OCI-M2 (cell line): ENCODE data around the gene C1orf74.

Experiments
- DNase-seq: peaks from one replicate; lab custom pipeline; 2025; ENCODE audit not compliant: unreplicated experiment; lab: John Stamatoyannopoulos, UW

Gene C1orf74

GRCh38 chr1:209784265-209785169 is at the start of gene C1orf74:
C1orf74 (minus strand) TSS chr1:209784559; CDS start chr1:209783634, 925 bp downstream.
- DNase-seq: peak; percentile 73

GRCh38 chr1:209831615-209832014 is 47.3 kb upstream of the C1orf74 start:
- DNase-seq: no peak

- no peak for DNase-seq
These were observed 46.4 kb upstream of the C1orf74 start for GRCh38 chr1:209830722-209831121.

GRCh38 chr1:209829716-209830115 is 45.4 kb upstream of the C1orf74 start:
- no peak for DNase-seq

- peak; percentile 86 for DNase-seq
These were observed 43.3 kb upstream of the C1orf74 start, which contains the start of gene UTP25 for GRCh38 chr1:209827384-209828262. UTP25 (plus strand) TSS chr1:209827972; CDS start chr1:209828064, 92 bp downstream.

GRCh38 chr1:209825591-209826434 is 41.5 kb upstream of the C1orf74 start:
- DNase-seq: no peak

GRCh38 chr1:209823143-209824041 is 39.0 kb upstream of the C1orf74 start:
- no peak for DNase-seq

- DNase-seq: no peak
These were observed 38.3 kb upstream of the C1orf74 start for GRCh38 chr1:209822706-209823105.

- no peak for DNase-seq
These were observed 36.6 kb upstream of the C1orf74 start for GRCh38 chr1:209820986-209821385.

GRCh38 chr1:209819058-209819457 is 34.7 kb upstream of the C1orf74 start:
- no peak for DNase-seq

GRCh38 chr1:209817691-209818090 is 33.3 kb upstream of the C1orf74 start:
- no peak for DNase-seq

GRCh38 chr1:209816923-209817322 is 32.6 kb upstream of the C1orf74 start:
- no peak for DNase-seq

GRCh38 chr1:209815931-209816341 is 31.6 kb upstream of the C1orf74 start:
- DNase-seq: no peak

- DNase-seq: no peak
These were observed 31.1 kb upstream of the C1orf74 start for GRCh38 chr1:209815490-209815889.

- DNase-seq: no peak
These were observed 29.5 kb upstream of the C1orf74 start for GRCh38 chr1:209813902-209814301.

- DNase-seq: no peak
These were observed 26.4 kb upstream of the C1orf74 start for GRCh38 chr1:209810783-209811182.

GRCh38 chr1:209809611-209810010 is 25.3 kb upstream of the C1orf74 start:
- DNase-seq: no peak

- no peak for DNase-seq
These were observed 23.8 kb upstream of the C1orf74 start for GRCh38 chr1:209808059-209808581.

- no peak for DNase-seq
These were observed 23.1 kb upstream of the C1orf74 start for GRCh38 chr1:209807509-209807908.
